NB4 (cell line): Measurements from ENCODE around the gene LRMDA.

Source experiments
- DNase-seq: peaks from one replicate; pipeline ENCODE4 v3.0.0; 2010; ENCODE audit warnings: low read depth
- H3K4me3 ChIP-seq: one replicate; pipeline ENCODE4 v1.5.1; 2011; ENCODE audit warnings: mild to moderate bottlenecking, low read depth, low read length, moderate library complexity
- CTCF ChIP-seq: IDR thresholded peaks from one replicate; pipeline ENCODE4 v1.5.1; 2012; ENCODE audit warnings: low read depth, low read length
- MAX ChIP-seq: IDR thresholded peaks from 2 replicates; pipeline ENCODE4 v1.6.1; 2011; ENCODE audit warnings: low read depth, low read length
- MYC ChIP-seq: IDR thresholded peaks from 2 replicates; pipeline ENCODE4 v1.6.1; 2011; ENCODE audit warnings: low read depth, low read length
- POLR2A ChIP-seq: IDR thresholded peaks from 2 replicates; pipeline ENCODE4 v1.6.1; 2011; ENCODE audit warnings: mild to moderate bottlenecking; ENCODE audit not compliant: insufficient read length; ENCODE audit errors: extremely low read depth

The LRMDA gene

GRCh38 chr10:75774783-75775490, 343.5 kb downstream of the LRMDA start:
- TF ChIP-seq MAX (no peak), MYC (no peak), POLR2A (no peak), CTCF (no peak)
- H3K4me3 ChIP-seq = no peak overlapping the region
- peak; percentile 65 for DNase-seq

GRCh38 chr10:75776738-75777504, 345.5 kb downstream of the LRMDA start:
- TF ChIP-seq MYC = no peak
- no peak for TF ChIP-seq MAX
- no peak for TF ChIP-seq POLR2A
- TF ChIP-seq CTCF = no peak
- H3K4me3 ChIP-seq = no peak overlapping the region
- DNase-seq = no peak

GRCh38 chr10:75778665-75779064, 347.2 kb downstream of the LRMDA start:
- no peak overlapping the region for H3K4me3 ChIP-seq
- TF ChIP-seq CTCF (no peak), POLR2A (no peak), MAX (no peak), MYC (no peak)
- DNase-seq = no peak

- TF ChIP-seq MYC = no peak
- no peak for TF ChIP-seq MAX
- TF ChIP-seq CTCF = no peak
- TF ChIP-seq POLR2A = no peak
- no peak overlapping the region for H3K4me3 ChIP-seq
- no peak for DNase-seq
Measured at GRCh38 chr10:75779276-75779675, 347.9 kb downstream of the LRMDA start.

GRCh38 chr10:75782463-75783248, 351.2 kb downstream of the LRMDA start:
- no peak for DNase-seq
- TF ChIP-seq CTCF = no peak
- no peak for TF ChIP-seq MYC
- no peak for TF ChIP-seq MAX
- TF ChIP-seq POLR2A = no peak
- no peak overlapping the region for H3K4me3 ChIP-seq
